Activated naive CD4-positive, alpha-beta T cell treated with anti-CD3 and anti-CD28 coated beads, Interleukin-2, amount 50 U/mL, for 24 hours (primary cell): Measurements from ENCODE around the gene EMID1.

Experiments used
- H3K27ac Mint-ChIP-seq: one replicate; pipeline ENCODE4 v1.8.0; 2021; ENCODE audit warnings: mild to moderate bottlenecking, mixed read lengths
- H3K27me3 Mint-ChIP-seq: one replicate; pipeline ENCODE4 v1.8.0; 2021; ENCODE audit warnings: mixed read lengths
- H3K36me3 Mint-ChIP-seq: one replicate; pipeline ENCODE4 v1.8.0; 2021; ENCODE audit warnings: mixed read lengths
- H3K4me1 Mint-ChIP-seq: one replicate; pipeline ENCODE4 v1.8.0; 2021; ENCODE audit warnings: mixed read lengths
- H3K4me3 Mint-ChIP-seq: one replicate; pipeline ENCODE4 v1.8.0; 2021; ENCODE audit warnings: mild to moderate bottlenecking, mixed read lengths
- H3K9me3 Mint-ChIP-seq: one replicate; pipeline ENCODE4 v1.8.0; 2021; ENCODE audit warnings: mixed read lengths

EMID1 gene

DNA sequence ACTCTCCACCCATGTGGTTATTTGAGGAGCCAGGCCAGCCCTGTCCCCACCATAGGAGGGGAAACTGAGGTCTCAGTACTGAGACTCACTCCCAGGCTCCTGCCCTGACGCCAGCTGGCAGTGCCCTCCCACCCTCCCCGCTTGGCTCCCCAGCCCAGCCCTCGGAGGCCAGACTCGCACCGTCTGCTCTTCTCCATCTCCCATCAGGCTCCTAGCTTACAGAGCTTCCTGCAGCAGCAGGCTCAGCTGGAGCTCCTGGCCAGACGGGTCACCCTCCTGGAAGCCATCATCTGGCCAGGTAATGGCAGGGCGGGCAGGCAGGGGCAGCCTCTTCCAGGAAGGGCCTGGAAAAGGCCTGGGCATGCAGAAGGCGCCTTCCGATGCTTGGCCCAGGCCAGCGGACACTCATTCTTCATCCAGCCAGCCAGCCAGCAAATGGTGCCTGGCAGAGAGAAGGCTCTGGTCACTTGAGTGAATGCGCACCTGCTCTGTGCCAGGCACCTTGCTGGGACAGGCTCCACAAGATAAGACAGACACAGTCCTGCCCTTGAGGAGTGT is 49.4 kb downstream of the EMID1 start:
- Mint-ChIP-seq H3K27me3 (no peaks in the 10 kb centered on the region), H3K36me3 (no peaks in the 10 kb centered on the region), H3K4me1 (peaks cover 4% of the 10 kb centered on the region), H3K9me3 (no peaks in the 10 kb centered on the region), H3K4me3 (no peak overlapping the region), H3K27ac (no peak overlapping the region)

DNA sequence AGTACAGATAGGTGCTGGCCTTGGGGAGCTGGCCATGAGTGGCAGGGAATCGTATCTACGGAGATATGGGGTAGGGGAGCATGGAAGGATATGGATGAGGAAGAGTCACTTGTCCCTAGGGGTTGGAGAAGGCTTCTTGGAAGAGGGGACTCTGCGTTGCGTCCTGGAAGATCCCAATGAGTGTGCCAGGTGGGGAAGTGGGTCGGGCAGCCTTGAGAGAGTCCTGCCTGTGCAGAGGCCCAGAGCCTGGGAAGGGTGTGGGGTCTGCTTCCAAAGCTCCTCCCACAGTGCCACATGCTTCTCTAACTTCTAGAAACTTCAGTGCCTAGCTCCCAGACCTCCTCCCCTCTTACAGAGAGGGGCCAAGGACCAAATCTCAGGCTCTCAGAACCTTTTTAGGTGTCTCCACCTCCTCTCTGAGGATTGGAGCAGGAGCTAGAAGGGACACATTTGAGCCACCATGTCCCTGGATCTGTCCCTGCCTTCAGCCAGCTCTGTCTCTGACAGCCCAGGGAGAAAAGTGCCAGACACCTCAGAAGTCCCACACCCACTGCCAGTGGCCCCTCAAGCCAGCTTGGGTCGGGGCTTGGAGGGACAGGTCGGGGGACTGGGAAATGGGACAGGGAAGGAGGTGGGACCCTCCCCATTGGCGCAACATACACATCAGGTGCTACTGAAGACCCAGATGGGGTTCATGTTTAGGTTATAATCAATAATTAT is 51.1 kb downstream of the EMID1 start:
- H3K4me1 Mint-ChIP-seq: peaks cover 4% of the 10 kb centered on the region
- no peaks in the 10 kb centered on the region for H3K27me3 Mint-ChIP-seq
- no peaks in the 10 kb centered on the region for H3K9me3 Mint-ChIP-seq
- H3K4me3 Mint-ChIP-seq: no peak overlapping the region
- no peak overlapping the region for H3K27ac Mint-ChIP-seq
- no peaks in the 10 kb centered on the region for H3K36me3 Mint-ChIP-seq

DNA sequence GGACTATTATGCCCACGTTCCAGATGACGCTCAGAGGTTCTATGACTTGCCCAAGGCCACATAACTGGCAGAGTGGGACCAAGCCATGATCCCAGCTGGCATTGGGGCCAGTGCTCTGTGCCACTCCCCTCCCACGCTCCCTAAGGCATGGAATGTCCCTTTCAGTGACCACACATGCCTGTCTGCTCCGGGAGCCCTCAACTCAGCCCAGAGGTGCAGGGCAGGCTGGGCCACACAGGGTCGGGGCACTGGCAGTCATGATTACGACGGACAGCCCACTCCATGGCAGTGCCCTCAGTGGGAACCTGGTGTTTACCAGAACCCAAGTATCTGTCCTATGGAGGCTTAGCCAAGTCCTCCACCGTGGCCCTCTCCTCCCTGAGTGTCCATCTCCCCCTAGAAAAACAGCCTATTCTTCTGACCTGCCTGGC is 52.1 kb downstream of the EMID1 start:
- H3K9me3 Mint-ChIP-seq: no peaks in the 10 kb centered on the region
- no peaks in the 10 kb centered on the region for H3K36me3 Mint-ChIP-seq
- no peaks in the 10 kb centered on the region for H3K27me3 Mint-ChIP-seq
- peaks cover 4% of the 10 kb centered on the region for H3K4me1 Mint-ChIP-seq
- no peak overlapping the region for H3K27ac Mint-ChIP-seq
- H3K4me3 Mint-ChIP-seq: no peak overlapping the region

DNA sequence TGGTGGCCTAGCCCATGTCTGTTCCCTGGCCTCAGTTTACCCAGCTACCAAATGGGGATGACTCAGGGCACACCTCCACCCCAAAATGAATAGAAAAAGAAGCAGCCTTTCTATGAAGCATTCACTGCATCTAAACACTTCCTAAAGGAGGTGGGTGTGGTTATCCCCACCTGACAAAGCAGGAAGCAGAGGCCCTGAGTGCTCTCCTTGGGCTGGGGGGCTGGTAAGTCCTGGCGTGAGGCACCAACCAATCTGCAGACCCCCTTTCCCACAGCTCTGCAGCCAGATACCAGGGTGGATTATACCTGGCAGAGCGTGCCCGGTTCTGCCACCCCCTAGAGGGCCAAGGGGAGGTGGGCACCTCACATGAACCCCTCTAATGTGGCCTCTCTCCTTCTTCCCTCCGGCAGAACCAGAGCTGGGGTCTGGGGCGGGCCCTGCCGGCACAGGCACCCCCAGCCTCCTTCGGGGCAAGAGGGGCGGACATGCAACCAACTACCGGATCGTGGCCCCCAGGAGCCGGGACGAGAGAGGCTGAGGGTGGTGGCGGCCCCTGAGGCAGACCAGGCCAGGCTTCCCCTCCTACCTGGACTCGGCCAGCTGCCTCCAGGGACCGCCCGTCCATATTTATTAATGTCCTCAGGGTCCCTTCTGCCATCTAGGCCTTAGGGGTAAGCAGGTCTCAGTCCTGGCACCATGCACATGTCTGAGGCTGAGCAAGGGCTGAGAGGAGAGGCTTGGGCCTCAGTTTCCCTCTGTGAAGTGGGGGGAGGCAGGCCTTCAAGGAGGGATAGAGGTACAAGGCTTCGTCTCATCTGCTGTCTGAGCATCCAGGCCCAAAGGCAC is 52.9 kb downstream of the EMID1 start:
- H3K27ac Mint-ChIP-seq: no peak overlapping the region
- H3K36me3 Mint-ChIP-seq: no peaks in the 10 kb centered on the region

DNA sequence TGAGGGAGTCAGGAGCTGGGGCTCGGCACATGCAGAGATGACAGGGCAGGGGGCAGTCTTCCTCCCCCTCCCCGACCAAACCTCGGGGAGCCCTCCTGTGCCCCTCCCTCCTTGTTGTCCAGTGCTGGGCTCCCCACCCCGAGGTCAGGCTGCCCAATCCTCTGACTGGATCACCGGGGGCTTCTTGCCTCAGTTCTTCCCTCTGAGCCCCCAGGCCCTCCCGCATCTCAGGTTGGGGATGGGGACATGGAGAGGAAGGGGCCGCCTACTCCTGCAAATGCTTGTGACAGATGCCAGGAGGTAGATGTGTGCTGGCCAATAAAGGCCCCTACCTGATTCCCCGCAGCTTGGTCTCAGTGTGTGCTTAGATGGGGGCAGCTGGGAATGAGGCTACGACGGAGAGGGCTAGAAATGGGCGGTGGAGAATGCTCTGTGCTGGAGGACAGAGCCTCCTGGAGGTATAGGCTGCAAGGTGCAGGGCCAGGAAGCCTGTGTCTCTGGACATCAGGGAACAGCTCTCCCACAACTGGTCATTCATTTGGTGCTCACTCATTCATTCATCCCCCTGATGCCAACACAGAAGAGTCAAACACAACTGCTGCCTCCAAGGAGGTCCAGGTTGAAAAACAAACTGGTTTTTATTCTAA is 53.7 kb downstream of the EMID1 start:
- Mint-ChIP-seq H3K36me3 (no peaks in the 10 kb centered on the region), H3K4me3 (no peak overlapping the region), H3K4me1 (peaks cover 4% of the 10 kb centered on the region), H3K27me3 (no peaks in the 10 kb centered on the region), H3K9me3 (no peaks in the 10 kb centered on the region), H3K27ac (no peak overlapping the region)

More for the DNA sequence above, 52.9 kb downstream of the EMID1 start:
- H3K4me1 Mint-ChIP-seq: peaks cover 4% of the 10 kb centered on the region
- H3K27me3 Mint-ChIP-seq: no peaks in the 10 kb centered on the region
- H3K9me3 Mint-ChIP-seq: no peaks in the 10 kb centered on the region
- no peak overlapping the region for H3K4me3 Mint-ChIP-seq

DNA sequence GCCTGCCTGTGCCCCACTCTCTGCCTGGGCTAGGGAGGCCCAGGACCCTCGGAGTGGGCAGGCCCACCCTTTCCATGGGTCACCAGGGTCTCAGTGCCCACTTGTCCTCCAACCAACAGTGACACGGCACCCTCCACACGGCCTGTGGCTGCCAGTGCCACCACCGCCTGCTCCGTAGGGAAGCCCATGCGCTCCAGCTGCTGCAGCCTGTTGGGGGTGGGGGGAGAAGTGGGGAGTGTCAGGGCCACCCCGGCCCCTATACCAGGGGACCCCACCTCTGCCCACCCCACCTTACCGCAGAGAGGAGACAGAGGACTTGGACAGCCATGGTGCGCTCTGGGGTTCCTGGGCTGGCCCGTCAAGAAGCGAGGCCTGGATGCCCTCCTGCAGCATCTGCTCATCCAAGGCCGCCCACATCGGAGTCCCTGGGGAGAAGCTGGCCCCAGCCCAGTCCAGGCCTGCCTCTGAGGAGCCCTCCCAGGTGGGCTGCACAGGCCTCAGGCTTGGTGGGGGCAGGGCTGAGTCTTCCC is 54.4 kb downstream of the EMID1 start:
- H3K27ac Mint-ChIP-seq: no peak overlapping the region
- peaks cover 4% of the 10 kb centered on the region for H3K4me1 Mint-ChIP-seq
- no peaks in the 10 kb centered on the region for H3K36me3 Mint-ChIP-seq
- no peaks in the 10 kb centered on the region for H3K9me3 Mint-ChIP-seq
- no peak overlapping the region for H3K4me3 Mint-ChIP-seq
- no peaks in the 10 kb centered on the region for H3K27me3 Mint-ChIP-seq

DNA sequence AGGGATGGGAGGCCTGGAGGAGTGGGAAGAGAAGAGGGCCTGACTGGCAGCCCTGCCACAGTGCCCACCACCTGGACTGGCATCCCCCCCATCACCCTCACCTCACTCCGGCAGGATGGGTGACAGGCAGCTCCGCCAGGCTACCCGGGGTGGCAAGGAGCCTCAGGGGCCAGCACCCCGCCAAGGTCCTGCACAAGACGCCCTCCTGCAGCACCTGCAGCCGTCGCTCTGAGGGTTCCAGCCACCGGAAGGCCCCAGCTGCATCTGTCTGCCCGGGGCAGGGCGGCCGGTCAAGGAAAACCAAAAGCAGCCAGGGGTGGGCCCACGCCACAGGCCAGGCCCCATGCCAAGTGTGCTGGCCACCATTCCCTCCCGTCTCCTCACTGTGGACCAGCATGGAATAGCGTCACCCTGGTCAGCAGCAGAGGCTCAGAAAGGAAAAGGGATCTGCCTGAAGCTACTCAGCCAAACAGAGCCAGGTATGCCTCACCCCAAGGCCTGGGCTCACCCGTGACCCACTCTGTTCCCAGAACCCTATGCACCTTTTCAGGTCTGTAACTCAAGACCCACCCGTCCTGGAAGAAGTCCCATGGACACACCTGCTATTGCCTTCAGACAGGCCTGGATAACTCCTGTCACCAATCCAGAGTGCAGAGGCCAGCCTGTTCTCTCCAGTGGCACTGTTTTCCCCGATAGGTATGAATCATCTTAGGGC is 55.1 kb downstream of the EMID1 start:
- Mint-ChIP-seq H3K27ac (no peak overlapping the region), H3K4me3 (no peak overlapping the region), H3K9me3 (no peaks in the 10 kb centered on the region), H3K4me1 (peaks cover 4% of the 10 kb centered on the region), H3K27me3 (no peaks in the 10 kb centered on the region), H3K36me3 (no peaks in the 10 kb centered on the region)

DNA sequence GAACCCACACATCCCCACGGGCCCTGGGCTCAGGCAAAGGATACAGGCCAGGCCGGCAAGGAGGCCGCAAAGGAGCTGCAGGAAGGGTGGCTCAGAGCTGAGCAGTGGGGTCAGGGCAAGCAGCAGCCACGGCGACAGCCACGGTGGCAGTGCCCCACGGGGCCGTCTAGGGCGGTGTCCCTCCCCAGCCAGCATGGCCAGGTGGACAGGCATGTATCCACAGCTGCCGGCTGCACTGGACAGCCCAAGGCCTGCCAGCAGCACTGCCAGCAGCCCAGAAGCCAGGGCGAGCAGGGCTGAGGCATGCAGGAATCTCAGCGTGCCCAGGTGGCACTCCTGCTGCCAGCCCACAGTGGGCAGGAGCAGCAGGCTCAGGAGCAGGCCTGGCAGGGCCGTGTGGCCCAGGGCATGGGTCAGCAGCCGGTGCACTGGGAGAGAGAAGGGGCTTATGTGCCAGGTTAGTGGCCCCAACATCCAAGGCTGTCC is 58.1 kb downstream of the EMID1 start:
- no peak overlapping the region for H3K27ac Mint-ChIP-seq
- H3K27me3 Mint-ChIP-seq: no peaks in the 10 kb centered on the region
- H3K36me3 Mint-ChIP-seq: peaks cover 9% of the 10 kb centered on the region
- peaks cover 14% of the 10 kb centered on the region for H3K4me1 Mint-ChIP-seq
- H3K9me3 Mint-ChIP-seq: no peaks in the 10 kb centered on the region
- H3K4me3 Mint-ChIP-seq: no peak overlapping the region

DNA sequence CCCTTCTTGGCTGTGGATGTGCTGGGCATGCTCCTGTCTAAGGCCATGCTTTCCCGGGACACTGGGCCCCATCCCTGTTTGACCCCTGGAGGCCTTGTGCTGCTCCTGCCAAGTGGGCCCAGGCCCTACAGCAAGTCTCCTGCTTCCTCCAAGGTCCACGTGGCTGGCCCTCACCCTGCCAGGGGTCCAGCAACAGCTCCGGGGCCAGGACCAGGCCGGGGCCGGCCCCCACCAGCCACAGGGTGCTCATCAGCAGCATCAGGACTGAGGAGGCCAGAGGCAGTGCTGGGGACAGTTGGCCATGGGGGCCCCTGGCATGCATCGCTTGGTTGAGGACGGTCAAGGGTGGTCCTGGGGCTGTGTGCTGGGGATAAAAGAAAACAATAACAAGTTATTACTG is 59.6 kb downstream of the EMID1 start:
- no peaks in the 10 kb centered on the region for H3K9me3 Mint-ChIP-seq
- H3K4me3 Mint-ChIP-seq: no peak overlapping the region
- H3K36me3 Mint-ChIP-seq: peaks cover 20% of the 10 kb centered on the region
- H3K27me3 Mint-ChIP-seq: no peaks in the 10 kb centered on the region
- H3K4me1 Mint-ChIP-seq: peaks cover 23% of the 10 kb centered on the region
- no peak overlapping the region for H3K27ac Mint-ChIP-seq

DNA sequence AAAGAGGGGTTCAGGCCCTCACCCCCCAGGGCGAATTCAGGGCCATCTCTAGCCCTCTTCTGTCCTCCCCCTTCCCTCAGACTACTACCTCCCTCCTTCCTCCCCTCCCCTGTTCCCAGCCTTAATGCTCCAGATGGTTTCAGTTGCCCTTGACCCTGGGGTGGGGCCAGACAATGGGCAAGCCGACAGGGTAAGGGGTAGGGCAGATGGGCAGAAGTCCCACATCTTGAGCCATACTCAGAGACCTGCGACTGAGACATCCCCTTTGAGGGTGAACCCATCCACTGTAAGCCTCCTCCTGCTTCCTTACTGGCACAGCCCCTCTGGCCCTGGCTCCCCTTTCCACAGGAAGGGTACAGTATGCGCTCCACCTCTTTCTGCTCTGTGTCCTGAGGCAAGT is 60.2 kb downstream of the EMID1 start:
- Mint-ChIP-seq H3K4me1 (peaks cover 29% of the 10 kb centered on the region), H3K27me3 (no peaks in the 10 kb centered on the region), H3K9me3 (no peaks in the 10 kb centered on the region), H3K4me3 (peak overlapping the region; percentile 95), H3K36me3 (peaks cover 27% of the 10 kb centered on the region), H3K27ac (no peak overlapping the region)

DNA sequence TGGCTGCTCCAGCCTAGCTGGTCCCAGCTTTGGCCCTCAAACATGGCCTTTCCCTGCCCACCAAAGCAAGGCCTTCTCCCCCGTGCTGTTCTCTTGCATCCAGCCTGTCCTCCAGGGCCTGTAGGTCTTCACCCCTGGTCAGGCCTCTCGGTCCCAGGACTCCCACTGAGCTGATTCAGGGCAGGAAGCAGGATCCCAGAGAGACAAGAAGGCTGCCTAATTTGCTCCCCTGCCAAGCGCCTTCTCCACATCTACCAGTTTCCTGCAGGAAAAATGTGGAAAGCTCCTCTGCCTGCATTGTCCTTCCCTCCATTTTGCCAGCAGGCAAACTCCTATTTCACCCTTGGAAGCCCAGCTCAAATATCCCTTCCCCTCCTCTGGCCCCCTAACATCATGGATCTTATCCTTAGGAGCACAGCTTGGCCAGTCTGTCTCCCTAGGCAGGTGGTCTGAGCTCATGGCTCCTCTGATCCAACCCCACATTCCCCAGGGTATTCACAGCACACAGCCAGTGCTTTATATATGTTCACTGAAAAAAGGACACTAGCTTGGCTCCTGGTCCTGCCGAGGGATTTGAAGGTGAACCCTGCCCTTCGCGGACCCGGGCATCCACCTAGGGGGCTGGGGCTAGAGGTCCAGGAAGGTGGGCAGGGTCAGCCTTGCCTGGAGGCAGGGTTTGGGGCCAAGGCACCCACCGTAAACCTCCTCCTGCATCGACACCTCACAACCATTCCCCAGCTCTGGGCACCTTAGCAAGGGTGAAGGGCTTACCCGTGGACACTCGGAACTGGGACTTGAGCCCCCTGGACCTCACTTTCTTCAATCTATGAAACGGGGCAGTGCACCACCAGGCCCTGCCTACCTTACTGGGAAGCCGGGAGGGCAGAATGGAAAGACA is 61.1 kb downstream of the EMID1 start:
- no peaks in the 10 kb centered on the region for H3K27me3 Mint-ChIP-seq
- H3K4me1 Mint-ChIP-seq: peaks cover 38% of the 10 kb centered on the region
- H3K27ac Mint-ChIP-seq: peak overlapping the region; percentile 94
- peaks cover 31% of the 10 kb centered on the region for H3K36me3 Mint-ChIP-seq
- H3K9me3 Mint-ChIP-seq: no peaks in the 10 kb centered on the region
- H3K4me3 Mint-ChIP-seq: peak overlapping the region; percentile 95

DNA sequence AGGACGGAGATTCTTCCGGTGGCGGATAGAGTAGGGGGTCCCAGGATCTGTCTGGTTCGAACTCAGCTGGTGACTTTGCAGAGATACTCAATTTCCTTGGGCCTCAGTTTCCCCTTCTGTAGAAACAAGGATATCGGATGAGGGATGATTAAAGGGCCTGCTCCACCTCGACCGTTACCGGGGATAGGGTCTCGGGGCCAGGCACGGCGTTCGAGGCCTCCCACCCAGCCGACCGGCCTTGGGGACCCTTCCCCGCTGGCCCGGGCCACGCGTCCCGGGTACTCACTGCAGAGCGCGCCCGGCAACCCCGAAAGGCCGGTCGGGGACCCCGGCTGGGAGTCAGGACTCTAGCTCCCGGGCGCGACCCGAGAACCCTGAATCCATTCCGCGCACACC is 61.8 kb downstream of the EMID1 start:
- Mint-ChIP-seq H3K9me3 (no peaks in the 10 kb centered on the region), H3K27ac (peak overlapping the region; percentile 100), H3K4me1 (peaks cover 44% of the 10 kb centered on the region), H3K4me3 (peak overlapping the region; percentile 95), H3K27me3 (no peaks in the 10 kb centered on the region), H3K36me3 (peaks cover 36% of the 10 kb centered on the region)

DNA sequence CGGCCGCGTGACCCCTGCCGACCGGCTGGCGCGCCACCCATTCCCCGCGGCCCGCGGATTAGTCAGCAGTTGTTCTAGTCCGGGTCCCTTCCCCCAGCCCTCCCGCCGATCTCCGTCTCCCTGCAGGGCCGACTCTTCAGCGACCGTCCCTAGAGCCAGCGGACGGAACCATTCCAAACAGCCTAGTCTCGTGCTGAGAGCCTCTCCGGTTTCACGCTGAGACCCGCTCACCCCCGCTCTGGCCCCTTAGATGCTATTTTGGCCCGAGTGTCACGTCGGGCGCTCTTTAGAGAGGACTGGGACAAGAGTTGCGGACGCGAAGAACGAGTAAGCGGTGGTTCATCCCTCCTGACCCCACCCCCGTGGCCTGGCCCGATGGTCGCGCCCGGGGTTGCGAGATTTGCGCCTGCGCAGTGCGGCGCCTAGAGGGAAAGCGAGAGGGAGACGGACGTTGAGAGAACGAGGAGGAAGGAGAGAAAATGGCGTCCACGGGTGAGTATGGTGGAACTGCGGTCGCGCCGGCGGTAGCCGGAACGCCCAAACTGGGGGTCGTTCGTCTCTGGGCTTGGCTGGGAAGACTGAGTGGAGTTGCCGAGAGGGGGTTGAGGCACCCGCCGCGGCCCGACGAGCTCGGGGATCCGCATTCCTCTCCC is 62.3 kb downstream of the EMID1 start, which contains the start of the genes EWSR1 and RHBDD3:
EWSR1 (plus strand) TSS at position 411 of the 653 bp plus-strand sequence; CDS start at position 480, 69 bp downstream.
RHBDD3 (minus strand) TSS at position 124 of the 653 bp plus-strand sequence. CDS start 2,355 bp downstream, outside the sequence.
- H3K27me3 Mint-ChIP-seq: no peaks in the 10 kb centered on the region
- H3K4me1 Mint-ChIP-seq: peaks cover 50% of the 10 kb centered on the region
- no peaks in the 10 kb centered on the region for H3K9me3 Mint-ChIP-seq
- peak within 1 kb of the TSS; percentile 100 for H3K27ac Mint-ChIP-seq
- H3K36me3 Mint-ChIP-seq: peaks cover 36% of the 10 kb centered on the region
- peak within 1 kb of the TSS; percentile 95 for H3K4me3 Mint-ChIP-seq
